Skeletal muscle tissue (tissue), 4 donors: ENCODE data around the gene HHIPL2. TPM values are rescaled to one million over a fixed set of nuclear protein-coding genes. Genes with fewer than 3 reads are reported as not detected.
A peak's percentile ranks its signal among the peaks of the same experiment; 100 is the strongest.

ENCODE experiments used
- H3K27ac ChIP-seq: one replicate; pipeline ENCODE4 v1.7.0; 2013; ENCODE audit warnings: mild to moderate bottlenecking, low read depth, low read length, inconsistent platforms
- H3K27me3 ChIP-seq, 3 donors: one replicate each; pipeline ENCODE4 v1.7.0; 2013; ENCODE audit warnings: low read length in 3 of 3; ENCODE audit not compliant: control insufficient read depth in 3 of 3, insufficient read depth in 3 of 3
- H3K36me3 ChIP-seq, 3 donors: one replicate each; pipeline ENCODE4 v1.7.0; 2013; ENCODE audit warnings: low read length in 3 of 3; ENCODE audit not compliant: control insufficient read depth in 3 of 3, insufficient read depth in 3 of 3
- H3K4me1 ChIP-seq, 3 donors: one replicate each; pipeline ENCODE4 v1.7.0; 2013; ENCODE audit warnings: low read length in 3 of 3, mild to moderate bottlenecking in 3 of 3; ENCODE audit not compliant: control insufficient read depth in 3 of 3, insufficient read depth in 3 of 3
- H3K4me3 ChIP-seq, 3 donors: one replicate each; pipeline ENCODE4 v1.7.0; 2013; ENCODE audit warnings: low read length in 3 of 3
- H3K9ac ChIP-seq, 3 donors: one replicate each; pipeline ENCODE4 v1.7.0; 2013; ENCODE audit warnings: low read length in 3 of 3, mild to moderate bottlenecking in 3 of 3, moderate library complexity in 2 of 3, low read depth in 1 of 3
- H3K9me3 ChIP-seq, 3 donors: one replicate each; pipeline ENCODE4 v1.7.0; 2013; ENCODE audit warnings: low read length in 3 of 3; ENCODE audit not compliant: control insufficient read depth in 3 of 3
- total RNA-seq: library from RNA; depleted of rRNA; stranded (reverse); fragments of >200 nt; gene quantifications from one replicate; pipeline ENCODE4 v1.2.3, GENCODE V29; 2014
- donor health status: Osteomylitis.

Gene HHIPL2
- under 0.01 TPM for total RNA-seq

GRCh38 chr1:222547944-222548671, at the start of gene HHIPL2:
Gene HHIPL2 (minus strand): TSS chr1:222548104. CDS start chr1:222548044, 60 bp downstream.
- peaks cover 20 to 24% (median 23%) of the 10 kb centered on the region in 3 donors for H3K27me3 ChIP-seq
- H3K4me3 ChIP-seq = no peak within 1 kb of the TSS
- H3K9me3 ChIP-seq = no peaks in the 10 kb centered on the region
- H3K4me1 ChIP-seq = no peaks in the 10 kb centered on the region
- H3K27ac ChIP-seq = no peak within 1 kb of the TSS
- H3K36me3 ChIP-seq = no peaks in the 10 kb centered on the region
- H3K9ac ChIP-seq = no peak within 1 kb of the TSS

- H3K27me3 ChIP-seq = no peaks in the 10 kb centered on the region
- no peak overlapping the region for H3K4me3 ChIP-seq
- no peak overlapping the region for H3K9ac ChIP-seq
- no peaks in the 10 kb centered on the region for H3K36me3 ChIP-seq
- H3K9me3 ChIP-seq = no peaks in the 10 kb centered on the region
- H3K27ac ChIP-seq = no peak overlapping the region
- no peaks in the 10 kb centered on the region for H3K4me1 ChIP-seq
These were observed 48.8 kb upstream of the HHIPL2 start for GRCh38 chr1:222596696-222597095.

GRCh38 chr1:222594789-222595188, 46.9 kb upstream of the HHIPL2 start:
- H3K36me3 ChIP-seq = no peaks in the 10 kb centered on the region
- H3K9ac ChIP-seq = no peak overlapping the region
- no peak overlapping the region for H3K27ac ChIP-seq
- H3K4me3 ChIP-seq = no peak overlapping the region
- H3K4me1 ChIP-seq = peaks cover 3 to 12% (median 3%) of the 10 kb centered on the region in 3 donors
- no peaks in the 10 kb centered on the region for H3K9me3 ChIP-seq
- H3K27me3 ChIP-seq = no peaks in the 10 kb centered on the region

GRCh38 chr1:222592171-222592570, 44.3 kb upstream of the HHIPL2 start:
- Histone ChIP-seq H3K9ac (no peak overlapping the region), H3K27me3 (no peaks in the 10 kb centered on the region), H3K4me1 (peaks cover 3 to 19% (median 9%) of the 10 kb centered on the region in 3 donors), H3K36me3 (peaks cover 0 to under 1% (median 0%) of the 10 kb centered on the region in 3 donors), H3K9me3 (no peaks in the 10 kb centered on the region), H3K4me3 (no peak overlapping the region), H3K27ac (no peak overlapping the region)

GRCh38 chr1:222589462-222590302, 41.8 kb upstream of the HHIPL2 start, which contains the start of gene TAF1A:
Gene TAF1A (minus strand): TSS chr1:222589933.
- H3K4me1 ChIP-seq = peaks cover 3 to 19% (median 9%) of the 10 kb centered on the region in 3 donors
- H3K27ac ChIP-seq = peak within 1 kb of the TSS; percentile 78
- peak within 1 kb of the TSS; percentile 82 to 90 (median 89) for H3K4me3 ChIP-seq
- peak within 1 kb of the TSS; percentile 65 to 84 (median 83) for H3K9ac ChIP-seq
- H3K9me3 ChIP-seq = no peaks in the 10 kb centered on the region
- H3K36me3 ChIP-seq = peaks cover 0 to 14% (median 0%) of the 10 kb centered on the region in 3 donors
- no peaks in the 10 kb centered on the region for H3K27me3 ChIP-seq

- peaks cover 0 to 14% (median 2%) of the 10 kb centered on the region in 3 donors for H3K36me3 ChIP-seq
- H3K9me3 ChIP-seq = no peaks in the 10 kb centered on the region
- no peaks in the 10 kb centered on the region for H3K27me3 ChIP-seq
- H3K4me1 ChIP-seq = peaks cover 3 to 19% (median 9%) of the 10 kb centered on the region in 3 donors
- no peak overlapping the region for H3K9ac ChIP-seq
- H3K4me3 ChIP-seq = no peak overlapping the region
- H3K27ac ChIP-seq = no peak overlapping the region
These were observed 40.2 kb upstream of the HHIPL2 start for GRCh38 chr1:222588135-222588534.

GRCh38 chr1:222586842-222587241, 38.9 kb upstream of the HHIPL2 start:
- Histone ChIP-seq H3K9ac (no peak overlapping the region), H3K4me1 (peaks cover 3 to 19% (median 9%) of the 10 kb centered on the region in 3 donors), H3K27ac (no peak overlapping the region), H3K9me3 (no peaks in the 10 kb centered on the region), H3K27me3 (no peaks in the 10 kb centered on the region), H3K36me3 (peaks cover 0 to 14% (median 2%) of the 10 kb centered on the region in 3 donors), H3K4me3 (no peak overlapping the region)

GRCh38 chr1:222583079-222583478, 35.2 kb upstream of the HHIPL2 start:
- Histone ChIP-seq H3K27me3 (no peaks in the 10 kb centered on the region), H3K4me3 (no peak overlapping the region), H3K9me3 (no peaks in the 10 kb centered on the region), H3K27ac (no peak overlapping the region), H3K9ac (no peak overlapping the region), H3K36me3 (peaks cover 0 to 14% (median 2%) of the 10 kb centered on the region in 3 donors), H3K4me1 (no peaks in the 10 kb centered on the region)

GRCh38 chr1:222582099-222582774, 34.3 kb upstream of the HHIPL2 start:
- no peak overlapping the region for H3K27ac ChIP-seq
- H3K27me3 ChIP-seq = no peaks in the 10 kb centered on the region
- no peak overlapping the region for H3K9ac ChIP-seq
- no peaks in the 10 kb centered on the region for H3K9me3 ChIP-seq
- peaks cover 0 to 14% (median 6%) of the 10 kb centered on the region in 3 donors for H3K36me3 ChIP-seq
- H3K4me1 ChIP-seq = no peaks in the 10 kb centered on the region
- H3K4me3 ChIP-seq = no peak overlapping the region
